ENCODE data around the gene RNF217.

RNF217 gene

DNA sequence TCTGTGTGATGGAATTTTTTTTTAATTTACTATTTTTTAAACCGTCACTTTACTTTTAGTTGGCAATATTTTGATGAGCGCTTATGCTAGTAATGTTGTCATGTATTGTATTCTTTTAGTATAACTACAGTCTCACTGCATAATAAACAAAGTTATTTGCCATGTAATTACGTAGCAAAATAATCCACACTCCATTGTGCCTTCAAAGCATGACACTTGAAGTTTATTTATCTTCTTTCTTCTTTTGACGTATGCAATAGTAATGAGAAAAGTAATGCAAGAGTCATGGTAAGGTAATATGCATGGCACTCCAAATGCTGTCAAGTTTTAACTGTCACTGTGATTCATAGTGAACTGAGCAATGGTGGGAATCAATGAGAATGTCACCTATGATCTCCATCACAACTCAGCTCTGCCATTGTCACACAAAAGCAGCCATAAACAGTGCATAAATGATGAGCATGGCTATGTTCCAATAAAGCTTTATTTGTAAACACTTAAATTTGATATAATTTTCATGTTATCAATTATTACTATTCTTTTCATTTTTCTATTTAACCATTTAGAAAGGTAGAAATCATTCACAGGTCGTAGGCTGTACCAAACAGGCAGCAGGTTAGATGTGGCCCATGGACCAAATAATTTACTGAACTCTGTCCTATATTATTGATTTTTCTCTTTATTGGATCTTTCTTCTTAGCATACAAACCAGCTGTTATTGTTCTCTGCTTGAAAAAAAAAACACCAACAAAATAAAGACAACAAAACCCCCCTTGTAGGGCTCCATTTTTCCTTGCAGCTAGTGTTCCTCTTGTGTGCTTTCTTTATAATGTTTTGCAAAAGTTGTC lies 27.1 kb downstream of the RNF217 start:
- no peak for DNase-seq (ENCODE audit: low spot score)

DNA sequence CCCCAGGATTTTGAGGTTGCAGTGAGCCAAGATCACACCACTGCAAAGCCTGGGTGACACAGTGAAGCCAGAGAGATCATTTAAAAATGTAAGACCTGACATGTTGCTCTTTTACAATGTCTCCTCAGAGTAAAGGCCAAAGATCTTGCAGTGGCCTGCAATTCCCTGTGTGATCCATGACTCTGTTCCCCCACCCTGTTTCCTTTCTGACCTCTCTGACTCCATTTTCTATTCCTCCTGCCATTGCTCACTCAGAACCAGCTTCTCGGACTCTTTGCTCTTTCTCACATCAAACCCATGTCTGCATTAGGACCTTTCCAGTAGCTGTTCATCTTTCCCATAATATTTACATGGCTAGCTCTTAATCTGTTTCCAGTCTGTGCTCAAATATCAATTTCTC lies 28.8 kb downstream of the RNF217 start:
- DNase-seq (ENCODE audit: low spot score) = no peak

DNA sequence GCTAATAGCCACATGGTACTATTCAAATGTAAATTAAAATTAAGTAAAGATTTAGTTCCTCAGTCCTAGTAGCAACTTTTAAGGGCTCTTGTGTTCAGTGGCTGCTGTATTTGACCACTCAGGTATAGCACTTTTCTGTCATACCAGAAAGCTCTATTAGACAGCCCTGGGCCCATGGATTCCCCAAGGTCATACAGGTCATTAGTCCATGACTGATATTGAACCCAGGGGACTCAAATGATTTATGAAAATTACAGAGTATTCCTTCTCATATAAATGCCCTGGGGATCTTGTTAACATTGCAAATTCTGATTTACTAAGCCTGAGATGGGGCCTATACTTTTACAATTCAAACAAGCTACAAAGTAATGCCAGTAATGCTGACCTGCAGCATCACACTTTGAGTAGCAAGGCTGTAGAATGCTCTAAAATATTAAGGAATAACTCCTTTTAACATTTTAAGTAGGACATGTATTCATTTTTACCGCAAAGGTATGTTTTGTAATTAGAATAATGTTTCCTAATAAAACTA lies 29.6 kb downstream of the RNF217 start:
- DNase-seq (ENCODE audit: low spot score) = no peak

DNA sequence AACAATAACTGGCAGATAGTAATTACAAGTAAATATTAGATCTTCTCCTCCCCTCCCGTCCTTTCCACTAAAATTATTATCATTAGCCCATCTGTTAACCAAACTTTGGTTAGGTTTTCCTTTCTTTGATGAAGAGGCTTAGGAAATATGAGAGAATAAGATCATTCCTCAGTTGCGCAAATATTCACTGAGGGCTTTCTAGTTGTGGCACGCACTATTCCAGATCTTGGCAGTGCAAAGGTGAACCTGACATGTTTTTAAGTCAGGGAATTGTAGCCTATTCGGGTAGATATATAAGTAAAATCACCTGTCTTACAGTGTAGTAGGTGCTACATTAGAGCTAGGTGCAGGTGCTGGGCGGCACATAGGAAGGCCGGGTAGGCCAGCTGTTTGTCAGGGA lies 31.1 kb downstream of the RNF217 start:
- no peak for DNase-seq (ENCODE audit: low spot score)

DNA sequence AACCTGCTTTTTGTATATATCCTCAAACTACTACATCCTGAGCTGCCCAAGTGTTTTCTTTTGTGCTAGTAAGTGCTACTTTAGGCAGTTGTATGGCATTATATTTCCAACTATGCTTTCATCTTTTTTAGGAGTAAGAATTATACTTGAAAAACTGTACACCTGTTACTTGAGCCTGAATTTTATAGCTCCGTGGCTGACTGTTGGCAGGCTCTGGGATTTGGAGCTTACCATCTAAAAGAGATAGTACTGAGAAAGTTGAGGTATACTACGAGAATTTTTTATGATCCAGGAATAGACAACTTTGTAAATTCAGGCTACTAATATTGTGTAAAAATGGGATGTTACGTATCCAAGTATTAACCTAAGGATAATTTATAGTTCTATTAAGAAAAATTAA lies 32.4 kb downstream of the RNF217 start:
- DNase-seq (ENCODE audit: low spot score) = no peak

DNA sequence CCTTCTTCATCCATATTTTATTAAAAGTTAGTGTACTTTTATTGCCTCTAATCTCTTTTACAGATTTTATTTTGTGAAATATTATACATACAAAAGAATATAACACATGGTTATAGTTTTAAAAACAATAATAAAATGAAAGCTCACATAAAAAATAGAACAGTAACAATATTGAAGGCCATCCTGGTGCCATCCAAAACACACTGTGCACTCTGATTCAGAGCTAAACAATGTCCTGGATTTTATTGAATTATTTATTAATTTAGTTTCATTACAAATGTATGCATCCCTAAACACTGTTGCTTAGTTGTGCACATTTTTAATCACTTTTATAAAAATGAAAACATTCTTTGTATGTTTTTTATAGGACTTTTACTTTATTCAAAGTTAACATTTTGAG lies 32.9 kb downstream of the RNF217 start:
- no peak for DNase-seq (ENCODE audit: low spot score)

DNA sequence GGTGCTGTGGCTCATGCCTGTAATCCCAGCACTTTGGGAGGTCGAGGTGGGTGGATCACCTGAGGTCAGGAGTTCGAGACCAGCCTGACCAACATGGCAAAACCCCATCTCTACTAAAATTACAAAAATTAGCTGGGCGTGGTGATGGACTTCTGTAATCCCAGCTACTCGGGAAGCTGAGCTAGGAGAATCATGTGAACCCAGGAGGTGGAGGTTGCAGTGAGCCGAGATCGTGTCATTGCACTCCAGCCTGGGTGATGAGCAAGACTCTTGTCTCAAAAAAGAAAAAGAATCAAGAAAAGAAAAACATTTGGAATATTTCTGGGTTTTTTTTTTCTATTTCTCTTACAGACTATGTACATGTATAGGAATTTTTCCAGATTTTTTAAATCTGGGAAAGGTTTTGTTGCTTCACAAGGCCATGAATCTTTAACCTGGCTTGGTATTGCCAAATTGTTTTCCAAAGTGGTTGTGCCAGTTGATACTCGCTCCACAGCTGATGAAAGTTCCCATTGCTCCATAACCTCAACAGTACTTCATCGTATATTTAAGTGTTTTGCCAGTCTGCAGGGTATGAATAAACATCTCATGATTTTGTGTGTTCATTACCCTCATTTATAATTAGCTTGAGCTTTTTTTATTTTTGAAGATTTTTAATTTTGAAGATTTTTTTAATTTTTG lies 33.5 kb downstream of the RNF217 start:
- no peak for DNase-seq (ENCODE audit: low spot score)

DNA sequence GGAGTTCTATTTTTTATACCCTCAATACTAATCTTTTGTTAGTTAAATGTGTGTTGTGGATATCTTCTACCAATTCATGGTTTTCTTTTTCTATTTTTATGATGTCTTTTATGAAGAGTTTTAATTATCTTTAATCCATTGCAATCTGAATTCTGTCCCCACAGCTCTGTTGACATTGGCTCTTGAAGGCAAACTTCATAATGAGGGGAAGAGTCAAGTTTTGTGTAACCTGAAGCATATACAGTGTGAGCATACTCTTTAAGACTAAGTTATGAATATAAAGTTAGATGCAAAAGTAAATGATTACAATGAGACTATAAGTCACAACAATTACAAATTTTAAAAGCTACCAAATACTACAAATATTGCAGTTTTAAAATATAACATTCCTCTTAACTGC lies 34.2 kb downstream of the RNF217 start:
- DNase-seq (ENCODE audit: low spot score) = no peak

DNA sequence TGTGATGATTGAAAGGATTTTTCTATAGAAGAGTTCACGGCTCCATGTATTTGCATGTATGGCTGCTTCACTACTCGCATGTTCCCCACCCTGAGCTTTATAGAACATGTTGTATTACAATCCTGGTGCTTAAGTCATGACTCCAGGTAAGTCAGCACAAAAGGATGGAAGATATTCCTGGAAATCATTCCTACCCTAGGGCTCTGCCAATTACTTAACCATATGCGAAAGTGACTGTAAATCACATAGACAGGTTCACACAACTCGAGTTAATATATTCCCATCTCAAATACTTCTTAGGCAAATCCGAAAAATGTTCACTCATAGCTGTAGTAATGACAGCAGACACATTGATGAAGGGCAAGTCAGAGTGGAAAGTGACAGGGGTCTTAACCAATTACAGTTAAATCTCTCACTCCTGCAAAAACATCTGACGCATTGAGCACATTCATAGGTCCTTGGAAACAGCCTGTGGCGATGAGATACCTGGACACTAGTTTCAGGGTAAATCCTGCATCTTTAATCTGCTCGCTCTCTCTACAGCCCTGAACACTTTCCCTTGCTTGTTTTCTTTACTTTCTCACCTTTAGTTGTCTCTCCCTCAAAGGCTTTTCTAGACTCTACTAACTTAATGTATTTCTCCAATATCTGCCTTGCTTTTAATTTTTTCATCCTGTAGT lies 35.1 kb downstream of the RNF217 start:
- DNase-seq (ENCODE audit: low spot score) = no peak

DNA sequence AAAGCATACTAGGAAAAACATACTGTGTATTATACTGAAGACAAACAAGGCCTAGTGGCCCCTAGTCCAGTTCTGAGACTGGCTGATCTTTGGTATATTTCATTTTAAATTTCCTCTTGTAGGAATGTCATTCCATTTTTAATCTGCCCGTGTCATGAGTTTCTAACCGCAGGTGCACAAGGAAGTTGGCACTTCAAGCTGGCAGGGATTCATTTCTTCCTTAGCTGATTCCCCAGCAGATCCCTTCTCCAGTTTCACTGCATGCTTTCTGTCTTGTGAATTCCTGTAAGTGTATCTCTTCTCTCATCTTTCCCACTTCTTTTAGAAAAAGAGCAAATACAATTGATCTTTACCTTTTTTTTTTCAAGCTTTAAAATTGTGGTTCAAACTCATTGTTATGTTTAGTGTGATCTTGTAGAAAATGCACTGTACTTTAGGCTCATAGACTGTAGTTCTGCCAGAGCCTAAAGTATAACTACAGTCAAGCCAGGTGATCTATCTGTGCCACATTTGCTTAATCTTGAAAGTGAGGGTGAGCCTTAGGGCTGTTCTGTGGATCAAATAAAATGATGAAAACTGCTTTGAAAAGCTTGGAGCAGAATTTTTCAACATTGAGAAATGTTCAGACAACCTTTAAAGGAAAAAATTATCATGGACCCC lies 37.0 kb downstream of the RNF217 start:
- DNase-seq (ENCODE audit: low spot score) = peak; percentile 20

DNA sequence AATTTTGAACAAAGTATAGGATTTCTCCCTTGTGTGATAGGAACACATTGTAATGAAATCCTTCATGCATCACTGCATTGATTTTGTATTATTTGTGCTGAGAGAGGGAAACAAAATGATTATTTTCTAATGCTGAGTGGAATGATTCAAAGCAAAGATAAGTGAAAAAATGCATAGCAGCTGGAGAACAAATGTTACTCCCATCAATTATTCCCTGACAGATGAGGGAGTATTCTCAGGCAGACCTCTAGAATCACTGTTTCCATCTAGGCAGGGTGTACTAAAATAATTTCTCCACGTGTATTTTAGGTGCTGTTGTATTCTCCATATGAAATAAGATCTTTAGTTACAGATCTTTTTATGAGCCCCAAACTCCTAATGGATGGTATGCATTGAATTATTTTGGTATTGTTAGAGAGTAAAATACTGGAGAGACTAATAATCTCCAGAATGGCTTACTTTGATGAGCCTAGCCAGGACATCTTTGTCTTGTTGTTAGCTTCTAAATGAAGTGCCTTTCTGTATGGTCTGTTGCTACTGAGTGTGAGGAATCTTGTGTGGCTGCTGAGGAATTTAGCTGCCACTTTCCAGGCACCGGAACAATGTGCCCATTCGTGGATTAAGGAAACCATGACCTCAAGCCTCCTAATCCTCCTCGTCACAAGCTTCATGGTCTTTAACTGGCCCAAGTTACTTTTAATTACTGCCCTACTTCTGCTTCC lies 39.6 kb downstream of the RNF217 start:
- no peak for DNase-seq (ENCODE audit: low spot score)

DNA sequence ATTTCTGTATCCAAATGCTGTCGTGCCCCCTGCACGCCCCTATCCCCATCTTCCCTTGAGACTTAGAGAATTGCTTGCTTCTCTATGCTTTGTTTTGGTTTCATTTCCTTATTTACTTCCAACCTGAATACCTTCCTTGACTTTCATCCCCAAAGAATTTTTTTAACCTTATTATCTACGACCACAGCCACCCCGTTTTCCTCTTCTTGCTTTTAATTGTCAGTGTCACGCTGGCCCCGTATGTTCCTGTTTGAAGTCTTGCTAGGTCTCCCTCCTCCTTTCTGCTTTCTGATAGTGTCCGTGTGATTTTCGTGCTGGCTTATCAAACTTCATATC lies 40.1 kb downstream of the RNF217 start:
- DNase-seq (ENCODE audit: low spot score) = no peak

DNA sequence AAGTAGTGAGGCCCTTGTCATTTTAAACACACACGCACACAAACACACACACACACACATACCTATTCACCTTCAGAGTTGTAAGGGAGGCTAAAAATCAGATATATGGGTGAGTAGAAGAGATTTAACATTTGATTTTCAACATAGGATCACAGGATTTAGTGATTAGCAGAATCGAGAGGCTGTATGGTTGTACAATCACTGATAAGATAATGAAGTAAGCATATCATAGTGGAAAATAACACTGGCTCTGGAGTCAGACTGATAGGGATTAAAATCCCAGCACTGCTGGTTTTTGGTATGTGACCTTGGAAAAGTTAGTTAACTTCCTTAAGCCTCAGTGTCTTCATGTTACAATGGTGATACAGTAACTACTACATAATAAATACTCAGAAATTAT lies 40.8 kb downstream of the RNF217 start:
- no peak for DNase-seq (ENCODE audit: low spot score)

DNA sequence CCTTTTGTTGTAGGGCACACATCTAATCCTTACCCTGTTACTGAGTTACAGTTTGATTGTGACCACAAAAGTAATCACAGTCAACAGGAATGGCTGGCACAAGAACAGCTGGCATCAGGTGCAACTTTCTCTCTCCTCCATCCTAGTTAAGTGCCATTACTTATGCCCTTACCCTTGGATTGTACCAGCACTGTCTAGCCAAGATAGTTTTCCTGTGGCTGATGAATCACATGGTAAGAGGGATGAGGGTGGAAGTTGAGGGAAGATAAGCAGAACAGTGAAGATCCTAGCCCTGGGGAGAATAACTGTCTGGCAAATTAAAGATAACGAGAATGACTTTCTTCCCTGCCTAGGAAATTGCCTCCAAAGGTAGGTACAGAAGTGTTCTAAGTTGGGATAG lies 42.0 kb downstream of the RNF217 start:
- no peak for DNase-seq (ENCODE audit: low spot score)

DNA sequence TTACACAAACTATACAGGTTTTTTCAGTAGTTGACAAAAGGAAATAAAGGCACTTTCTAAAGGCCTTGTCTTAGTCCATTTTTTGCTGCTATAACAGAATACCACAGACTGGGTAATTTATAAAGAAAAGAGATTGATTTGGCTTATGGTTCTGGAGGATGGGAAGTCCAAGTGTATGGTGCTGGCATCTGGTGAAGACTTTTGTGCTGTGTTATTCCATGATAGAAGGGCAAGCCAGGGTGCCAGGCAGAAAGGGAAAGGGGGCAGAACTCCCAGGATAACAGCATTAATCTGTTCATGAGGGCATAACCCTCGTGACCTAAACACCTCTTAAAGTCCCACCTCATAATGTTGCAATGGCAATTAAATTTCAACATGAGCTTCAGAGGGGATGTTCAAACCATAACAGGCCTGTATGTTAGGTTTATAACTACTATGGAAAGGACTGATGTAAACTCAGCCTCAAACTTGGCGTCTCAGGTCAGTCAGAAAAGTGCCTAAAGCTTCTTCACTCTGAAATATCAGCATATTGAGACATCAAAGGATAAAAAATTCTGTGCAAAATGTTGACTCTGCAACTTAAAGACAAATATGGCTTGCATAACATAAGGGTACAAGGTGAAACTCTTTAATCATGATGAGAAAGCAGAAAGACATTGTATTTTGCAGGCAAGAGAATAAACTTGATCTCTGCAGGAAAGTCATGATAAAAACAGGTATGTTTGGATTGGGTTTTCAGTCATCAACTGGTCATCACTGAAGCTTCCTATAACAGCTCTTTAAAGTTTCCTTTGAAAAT lies 42.8 kb downstream of the RNF217 start:
- no peak for DNase-seq (ENCODE audit: low spot score)

DNA sequence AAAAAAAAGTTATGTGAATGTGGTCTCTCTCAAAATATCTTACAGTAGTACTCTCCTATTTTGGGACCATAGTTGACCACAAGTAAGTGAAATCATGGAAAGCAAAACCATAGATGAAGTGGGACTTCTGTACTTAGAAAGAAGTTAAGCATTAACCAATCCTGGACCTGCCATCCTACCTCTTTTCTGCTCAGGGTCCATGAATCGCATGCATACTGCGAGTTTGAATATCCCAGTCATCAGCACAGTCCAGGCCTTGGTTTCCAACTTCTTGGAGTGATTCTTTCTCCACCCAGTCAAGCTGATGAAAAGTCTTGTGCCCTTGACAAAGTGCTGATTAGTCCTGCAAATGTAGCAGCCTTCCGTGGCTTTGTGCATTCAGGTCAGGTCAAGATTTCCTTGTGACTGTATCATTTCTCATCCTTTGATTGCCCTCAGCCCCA lies 46.0 kb downstream of the RNF217 start:
- no peak for DNase-seq (ENCODE audit: low spot score)

DNA sequence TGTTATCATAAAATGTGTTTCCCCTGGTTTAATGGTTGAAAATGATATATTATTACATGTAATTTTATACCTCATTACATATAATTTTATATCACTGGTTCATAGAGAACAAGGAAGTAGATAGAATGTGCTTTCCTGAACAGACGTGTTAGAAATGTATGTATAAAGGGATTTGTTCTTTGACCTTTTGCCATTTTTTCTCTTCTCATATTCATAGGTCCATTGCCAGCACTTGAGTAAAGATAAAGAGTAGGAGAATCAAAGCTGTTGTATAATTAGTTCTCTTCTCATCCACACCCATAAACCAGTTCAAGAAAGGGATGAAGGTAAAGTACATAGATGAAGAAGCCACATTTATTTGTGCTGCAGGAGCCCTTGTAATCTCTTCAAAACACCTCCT lies 46.7 kb downstream of the RNF217 start:
- no peak for DNase-seq (ENCODE audit: low spot score)

DNA sequence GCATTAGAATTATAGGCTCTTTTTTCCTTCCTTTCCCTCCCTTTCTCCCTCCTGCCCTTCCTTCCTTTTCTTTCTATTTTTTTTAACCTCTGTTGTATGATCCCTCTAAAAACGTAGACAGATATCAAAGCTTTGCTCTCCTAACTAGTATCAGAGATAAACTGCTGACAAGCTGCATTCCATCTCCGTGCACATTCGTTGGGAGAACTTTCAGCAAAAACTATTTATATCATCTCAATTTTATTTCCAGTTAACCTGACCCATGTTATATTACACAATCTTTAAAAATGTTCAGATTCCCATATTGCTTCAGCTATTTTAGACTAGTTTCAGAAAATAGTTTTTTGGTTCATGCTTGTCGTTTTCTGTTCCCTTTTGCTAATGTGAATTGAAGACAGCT lies 47.3 kb downstream of the RNF217 start:
- DNase-seq (ENCODE audit: low spot score) = no peak

DNA sequence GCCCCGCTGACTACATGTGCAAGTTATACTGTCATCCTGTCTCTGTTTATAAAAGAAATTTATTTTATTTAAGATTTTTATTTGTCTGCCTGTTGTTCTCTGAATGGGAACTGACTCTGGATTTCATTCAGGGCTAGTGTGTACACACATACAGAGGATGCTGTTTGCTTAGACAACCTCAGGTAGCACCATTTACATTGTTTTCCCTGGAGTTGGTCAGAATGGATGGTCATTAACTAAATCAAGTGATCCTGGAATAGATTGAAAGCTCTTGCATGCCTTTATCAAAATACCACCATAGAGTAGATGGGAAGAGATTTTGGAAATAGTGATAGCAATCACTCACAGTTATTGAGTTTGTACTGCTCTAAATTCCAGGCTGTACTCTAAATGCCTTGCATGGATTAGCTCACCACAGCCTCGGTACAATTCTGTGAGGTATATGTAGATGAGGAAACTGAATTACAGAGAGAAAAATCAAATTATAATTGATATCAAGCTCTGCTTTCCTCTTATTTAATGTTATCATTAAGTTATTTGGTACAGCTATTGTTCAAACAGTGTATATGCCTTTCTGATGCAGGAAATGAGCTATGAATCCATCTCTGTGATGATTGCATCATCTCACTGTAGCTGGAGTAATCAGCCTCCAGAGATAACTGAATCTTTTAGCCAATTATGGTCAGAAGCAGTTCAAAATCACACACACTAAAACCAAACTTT lies 51.9 kb downstream of the RNF217 start:
- no peak for DNase-seq (ENCODE audit: low spot score)

DNA sequence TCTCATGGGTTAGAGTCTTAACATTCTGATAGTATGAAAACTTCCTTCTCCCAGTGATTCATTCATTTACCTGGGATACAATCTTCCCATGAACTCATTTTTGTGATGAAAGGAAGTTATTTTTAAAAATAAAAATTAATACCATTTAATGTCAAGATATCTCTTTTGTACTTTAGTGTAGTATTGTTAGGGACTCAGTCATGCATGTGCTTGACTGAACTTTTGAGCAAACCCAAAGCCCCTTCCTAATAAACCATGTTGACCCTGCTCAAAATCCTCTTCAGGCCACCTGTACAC lies 52.4 kb downstream of the RNF217 start:
- no peak for DNase-seq (ENCODE audit: low spot score)

Data from iPS-NIHi11 (cell line).